GM18951 (cell line): ENCODE measurements around the gene CACNA2D1.

Experiments used
- POLR2A ChIP-seq: IDR thresholded peaks from 4 replicates; pipeline ENCODE4 v1.6.1; 2011; ENCODE audit warnings: mild to moderate bottlenecking; ENCODE audit not compliant: insufficient read length, insufficient read depth; ENCODE audit errors: extremely low read depth
- in situ Hi-C: fragments of 300-500 bp; cut with MboI; formaldehyde crosslinking; loops from one replicate; pipeline ENCODE4 v1.12.0; 2022; ENCODE audit warnings: low sequenced_read_pairs, mixed read lengths, inconsistent platforms; ENCODE audit not compliant: unreplicated experiment

CACNA2D1 gene

DNA sequence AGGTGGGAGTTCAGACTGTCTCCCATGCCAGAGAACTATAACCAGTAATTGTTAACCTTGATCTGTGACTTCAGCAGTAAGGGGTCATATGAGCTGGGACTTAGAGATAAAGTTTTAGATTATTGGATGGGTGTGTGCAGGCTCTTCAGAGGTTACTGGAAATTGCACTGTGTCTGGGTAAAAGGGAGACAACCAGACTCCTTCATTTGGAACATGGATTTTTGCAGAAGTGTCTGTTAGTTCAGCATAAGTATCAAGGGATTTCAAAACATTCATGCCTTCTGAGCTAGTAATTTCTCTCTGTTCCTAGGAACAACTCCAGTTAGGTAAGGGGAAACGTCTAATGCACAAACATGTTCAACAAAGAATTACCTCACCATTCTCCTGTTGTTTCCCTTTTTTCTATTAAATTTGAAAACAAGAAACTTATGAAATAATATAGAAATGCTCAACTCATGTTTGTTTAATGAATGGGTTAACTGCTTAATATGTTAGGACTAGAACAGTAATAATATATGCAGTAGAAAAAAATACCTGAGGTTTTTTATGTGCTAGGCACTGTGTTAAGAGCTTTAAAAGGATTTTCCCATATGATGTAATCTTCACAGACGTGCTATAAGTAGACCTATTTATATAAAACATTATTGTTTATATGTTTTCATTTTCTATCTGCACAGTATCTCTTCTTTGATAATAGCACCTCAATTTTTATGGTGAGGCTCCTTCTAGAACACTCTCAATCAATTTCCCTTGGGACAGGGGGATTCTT, 233.0 kb downstream of the CACNA2D1 start:
- in situ Hi-C loops, result no loop called here
- no peak for TF ChIP-seq POLR2A

GRCh38 chr7:82209179-82209747, 234.3 kb downstream of the CACNA2D1 start:
- in situ Hi-C loops, result no loop called here
- TF ChIP-seq POLR2A, result no peak

DNA sequence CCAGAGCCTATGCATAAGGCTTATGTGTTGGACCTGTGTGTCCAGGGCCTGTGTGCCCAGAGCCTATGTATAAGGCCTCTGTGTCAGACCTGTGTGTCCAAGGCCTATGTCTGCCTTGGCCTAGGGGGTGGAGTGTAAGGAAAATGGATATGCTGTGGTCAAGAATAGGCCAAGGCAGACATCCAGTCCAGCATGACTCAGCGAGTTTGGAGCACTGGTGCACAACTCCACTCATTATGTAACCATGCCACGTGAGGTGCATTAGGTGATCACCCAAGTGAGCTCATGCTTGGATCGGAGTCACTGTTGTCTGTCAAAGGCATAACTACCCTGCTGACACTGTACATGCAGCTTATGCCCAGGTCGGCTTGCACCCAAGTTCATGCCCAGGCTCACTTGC, 238.9 kb downstream of the CACNA2D1 start:
- in situ Hi-C loops, result no loop called here
- TF ChIP-seq POLR2A, result no peak

DNA sequence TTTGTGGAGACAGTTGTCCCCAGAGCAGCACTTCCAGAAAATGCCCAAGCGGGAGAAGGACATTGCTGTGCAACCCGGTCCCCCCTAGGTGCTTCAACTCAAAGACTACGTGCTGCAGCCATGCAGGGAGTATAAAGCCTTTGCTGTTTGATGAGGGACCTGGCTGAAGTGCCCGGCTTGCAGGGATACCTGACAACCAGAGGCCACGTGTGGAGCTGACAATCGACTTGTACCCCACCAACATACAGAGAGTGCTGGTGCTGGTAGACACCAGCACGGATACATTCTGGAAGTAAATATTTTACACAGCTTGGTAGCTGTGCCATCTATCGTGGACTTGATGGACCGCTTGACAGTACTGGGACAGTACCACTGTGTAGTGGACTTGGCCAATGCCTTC, 240.6 kb downstream of the CACNA2D1 start:
- TF ChIP-seq POLR2A, result no peak
- in situ Hi-C loops, result no loop called here

DNA sequence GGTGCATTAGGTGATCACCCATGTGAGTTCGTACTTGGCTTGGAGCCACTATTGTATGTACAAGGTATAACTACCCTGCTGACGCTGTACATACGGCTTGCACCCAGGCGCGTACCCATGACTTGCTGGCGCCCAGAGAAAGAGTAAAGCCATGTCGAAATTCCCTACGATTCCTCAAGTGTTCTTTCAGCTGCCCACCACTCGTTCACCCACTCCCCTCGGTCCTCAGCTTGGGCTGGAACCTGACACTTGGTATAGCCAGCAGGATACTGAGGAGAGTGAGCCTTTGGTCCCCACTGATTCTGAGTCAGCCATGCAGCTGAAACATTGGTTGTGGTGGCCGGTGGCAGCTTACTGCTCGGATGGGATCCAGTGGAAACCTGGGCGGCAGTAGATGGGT, 241.5 kb downstream of the CACNA2D1 start:
- TF ChIP-seq POLR2A, result no peak
- in situ Hi-C loops, result no loop called here

DNA sequence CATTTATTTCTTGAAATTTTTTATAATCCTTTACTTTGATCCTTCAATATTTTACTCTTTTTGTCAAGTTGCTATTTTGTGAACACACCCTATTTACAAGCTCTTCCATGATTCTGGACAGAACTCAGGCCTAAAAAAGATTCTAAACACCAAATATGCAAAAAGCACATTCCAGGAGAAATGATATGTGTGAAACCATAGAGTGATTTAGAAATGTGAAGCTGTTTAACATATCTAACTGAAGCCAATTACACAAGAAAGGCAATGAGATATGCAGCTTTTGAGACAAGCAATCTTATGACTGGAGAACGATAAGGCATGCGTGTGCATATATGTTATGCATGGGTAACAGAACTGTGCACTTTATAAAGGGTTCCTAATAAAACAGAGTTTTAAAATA, 243.0 kb downstream of the CACNA2D1 start:
- TF ChIP-seq POLR2A, result no peak
- in situ Hi-C loops, result no loop called here

- no peak for TF ChIP-seq POLR2A
- in situ Hi-C loops, result no loop called here
Measured at GRCh38 chr7:82194016-82194643, 249.4 kb downstream of the CACNA2D1 start.

GRCh38 chr7:82188636-82189035, 254.9 kb downstream of the CACNA2D1 start:
- in situ Hi-C loops, result no loop called here

DNA sequence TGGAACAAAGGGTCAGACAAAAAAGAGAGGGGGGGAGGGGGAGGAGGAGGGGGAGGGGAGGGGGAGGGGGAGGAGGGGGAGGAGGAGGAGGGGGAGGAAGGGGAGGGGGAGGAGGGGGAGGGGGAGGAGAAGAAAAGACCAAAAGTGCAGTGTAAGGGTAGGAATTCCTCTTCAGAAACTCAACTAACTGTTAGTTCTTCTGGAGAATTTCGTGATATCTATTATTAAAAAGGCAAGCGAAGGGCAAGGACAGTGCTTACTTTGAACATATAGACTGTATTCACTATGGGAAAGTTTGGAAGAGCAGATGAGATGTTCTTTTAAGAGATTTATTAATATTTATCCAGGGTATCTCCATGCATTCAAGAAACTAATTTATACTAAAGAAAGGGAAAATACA, 258.1 kb downstream of the CACNA2D1 start:
- in situ Hi-C loops, result no loop called here
- no peak for TF ChIP-seq POLR2A

More at GRCh38 chr7:82188636-82189035, 254.9 kb downstream of the CACNA2D1 start:
- no peak for TF ChIP-seq POLR2A

DNA sequence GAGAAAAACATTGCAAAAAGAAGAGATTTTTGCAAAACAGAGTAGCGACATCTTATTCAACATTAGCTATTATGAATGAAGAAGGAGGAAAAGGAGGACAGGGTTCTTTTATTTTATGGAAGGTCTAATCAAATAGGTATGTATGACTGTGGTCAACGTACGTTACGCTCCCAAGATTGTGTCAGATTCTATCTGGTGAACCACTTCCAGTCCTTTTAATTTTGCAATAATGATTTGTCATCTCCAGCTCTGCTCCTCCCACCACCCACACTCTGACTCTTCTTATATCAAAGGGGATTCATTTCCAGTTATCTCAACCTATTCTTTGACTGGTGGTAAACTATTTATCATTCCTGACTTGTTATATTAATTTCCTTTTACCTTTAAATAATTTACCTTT, 259.9 kb downstream of the CACNA2D1 start:
- in situ Hi-C loops, result no loop called here
- TF ChIP-seq POLR2A, result no peak

DNA sequence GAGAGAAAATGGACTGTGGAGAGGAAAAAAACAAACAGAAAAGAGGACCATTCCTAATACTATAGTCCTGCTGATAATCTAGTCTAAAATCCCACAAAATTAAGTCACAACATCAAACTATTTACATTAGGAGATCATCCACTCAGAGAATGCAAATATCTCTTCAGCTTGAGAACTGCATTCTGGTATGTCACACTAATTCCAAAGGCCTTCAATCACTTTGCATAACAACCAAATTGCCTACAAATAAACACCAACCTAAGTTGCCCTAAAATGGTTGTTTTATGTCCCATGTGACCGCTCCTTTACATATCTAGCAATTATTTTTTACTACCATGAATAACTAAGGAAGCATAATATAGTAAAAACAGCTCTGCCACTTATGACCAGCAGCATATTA, 264.3 kb downstream of the CACNA2D1 start:
- in situ Hi-C loops, result no loop called here
- TF ChIP-seq POLR2A, result no peak

DNA sequence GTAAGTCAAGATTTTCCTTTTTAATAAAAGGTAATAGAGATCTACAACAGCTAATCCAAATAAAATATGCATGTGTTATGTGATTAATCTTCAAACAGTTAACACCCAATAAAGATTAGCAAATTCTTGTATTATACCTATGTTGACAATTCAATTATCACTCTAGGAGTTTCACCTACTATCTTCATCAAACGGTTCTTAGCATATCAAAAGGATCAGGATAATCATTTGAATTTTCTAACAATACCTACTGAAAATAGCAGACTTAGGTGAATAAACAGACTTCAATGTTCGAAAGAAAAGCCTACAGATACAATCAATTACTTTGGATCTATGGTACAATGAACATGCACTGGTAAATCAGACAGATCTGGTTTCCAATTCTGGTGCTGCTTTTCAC, 268.3 kb downstream of the CACNA2D1 start:
- in situ Hi-C loops, result no loop called here
- no peak for TF ChIP-seq POLR2A

DNA sequence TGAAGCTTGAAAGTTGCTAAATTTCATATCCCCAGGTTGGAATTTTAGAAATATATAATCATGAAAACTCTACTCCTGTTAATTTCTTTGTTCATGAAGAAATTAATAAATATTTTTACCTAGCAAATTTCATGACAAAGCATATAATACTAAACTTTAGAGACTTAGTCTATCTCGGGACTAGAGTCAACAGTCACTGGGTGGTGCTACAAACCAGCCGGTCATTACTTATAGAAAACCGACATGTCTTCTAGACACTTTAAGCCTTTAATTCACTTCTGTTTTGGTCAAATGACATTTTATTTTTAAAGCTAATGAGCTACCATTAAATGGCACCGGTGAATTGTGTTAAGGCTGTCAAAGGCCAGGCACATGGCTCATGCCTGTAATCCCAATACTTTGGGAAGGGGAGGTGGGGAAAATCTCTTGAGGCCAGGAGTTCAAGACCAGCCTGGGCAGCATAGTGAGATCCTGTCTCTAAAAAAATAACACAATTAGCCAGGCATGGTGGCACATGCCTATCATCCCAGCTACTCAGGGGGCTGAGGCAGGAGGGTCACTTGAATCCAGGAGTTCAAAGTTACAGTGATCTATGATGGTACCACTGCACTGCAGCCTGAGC, 270.1 kb downstream of the CACNA2D1 start:
- no peak for TF ChIP-seq POLR2A
- in situ Hi-C loops, result no loop called here
